Daoy (cell line): ENCODE data around the gene DMBT1. TPM values are rescaled to one million over a fixed set of nuclear protein-coding genes. Genes with fewer than 3 reads are reported as not detected.
A peak's percentile ranks its signal among the peaks of the same experiment; 100 is the strongest.
"Not testable (repeated sequence)": the region's sequence is repeated elsewhere in the genome, so short reads cannot be mapped to it uniquely, and the experiment has no call there.

Source experiments
- DNase-seq: peaks from one replicate; pipeline ENCODE4 v3.0.0-alpha.2; 2015; ENCODE audit warnings: low read depth
- total RNA-seq: library from RNA; depleted of rRNA; stranded (reverse); fragments of >200 nt; shearing (Covaris generic); gene quantifications from 2 replicates; pipeline ENCODE4 v1.2.3, GENCODE V29; 2014

Gene DMBT1
- total RNA-seq, 1 experiment from 2014 or later: 0.23 TPM

- no peak for DNase-seq
Measured at GRCh38 chr10:122577311-122577885, 16.8 kb downstream of the DMBT1 start.

- DNase-seq: not testable (repeated sequence)
Measured at GRCh38 chr10:122586070-122586469, 25.5 kb downstream of the DMBT1 start.

- DNase-seq: no peak
Measured at GRCh38 chr10:122587098-122587760, 26.7 kb downstream of the DMBT1 start.

- no peak for DNase-seq
Measured at GRCh38 chr10:122588381-122588780, 27.8 kb downstream of the DMBT1 start.

GRCh38 chr10:122590153-122590552 is 29.6 kb downstream of the DMBT1 start:
- no peak for DNase-seq

GRCh38 chr10:122591736-122592135 is 31.2 kb downstream of the DMBT1 start:
- no peak for DNase-seq

- no peak for DNase-seq
Measured at GRCh38 chr10:122592161-122592560, 31.6 kb downstream of the DMBT1 start.

- no peak for DNase-seq
Measured at GRCh38 chr10:122617476-122618270, 57.1 kb downstream of the DMBT1 start.

GRCh38 chr10:122618461-122619165 is 58.1 kb downstream of the DMBT1 start:
- no peak for DNase-seq

- DNase-seq: not testable (repeated sequence)
Measured at GRCh38 chr10:122620961-122621360, 60.4 kb downstream of the DMBT1 start.

- DNase-seq: no peak
Measured at GRCh38 chr10:122624546-122624945, 64.0 kb downstream of the DMBT1 start.

GRCh38 chr10:122630526-122630925 is 70.0 kb downstream of the DMBT1 start:
- no peak for DNase-seq

GRCh38 chr10:122632031-122632430 is 71.5 kb downstream of the DMBT1 start:
- peak; percentile 32 for DNase-seq

GRCh38 chr10:122632576-122632975 is 72.0 kb downstream of the DMBT1 start:
- no peak for DNase-seq

GRCh38 chr10:122636953-122637352 is 76.4 kb downstream of the DMBT1 start:
- no peak for DNase-seq

GRCh38 chr10:122637376-122637775 is 76.8 kb downstream of the DMBT1 start:
- DNase-seq: no peak

GRCh38 chr10:122638106-122638505 is 77.6 kb downstream of the DMBT1 start:
- DNase-seq: no peak

- DNase-seq: no peak
Measured at GRCh38 chr10:122639801-122640200, 79.2 kb downstream of the DMBT1 start.

GRCh38 chr10:122640921-122641320 is 80.4 kb downstream of the DMBT1 start:
- DNase-seq: no peak

GRCh38 chr10:122642726-122643605 is 82.4 kb downstream of the DMBT1 start:
- no peak for DNase-seq

GRCh38 chr10:122643931-122644534 is 83.5 kb downstream of the DMBT1 start:
- DNase-seq: no peak
